CD8-positive, alpha-beta memory T cell (primary cell): ENCODE data around the gene INPP1. TPM values are rescaled to one million over a fixed set of nuclear protein-coding genes. Genes with fewer than 3 reads are reported as not detected.

Experiments used
- CTCF ChIA-PET: fragments of 350-600 bp; sonication (Branson Sonifier 250); formaldehyde crosslinking; loops from one replicate; lab custom pipeline; 2021; ENCODE audit warnings: antibody characterized with exemption; lab: Charles Lee
- POLR2A ChIA-PET: fragments of 350-600 bp; sonication (Branson Sonifier 250); formaldehyde crosslinking; loops from one replicate; lab custom pipeline; 2021; ENCODE audit warnings: antibody characterized with exemption; lab: Charles Lee
- DNase-seq, 5 donors: peaks; one replicate each; pipeline versions ENCODE4 v3.0.0 to v3.0.0-alpha.2; 2020 to 2022; ENCODE audit warnings: mixed read lengths in 1 of 5
- H3K27ac ChIP-seq: one replicate; pipeline ENCODE4 v1.7.0; 2013; ENCODE audit warnings: low read depth, mild to moderate bottlenecking, low read length, moderate library complexity
- H3K27me3 ChIP-seq: 2 replicates; pipeline ENCODE4 v1.7.0; 2013; ENCODE audit warnings: low read length, mild to moderate bottlenecking; ENCODE audit not compliant: insufficient read depth, poor library complexity, severe bottlenecking
- H3K36me3 ChIP-seq: 2 replicates; pipeline ENCODE4 v1.7.0; 2013; ENCODE audit warnings: mild to moderate bottlenecking, low read length, moderate library complexity; ENCODE audit not compliant: insufficient read depth
- H3K4me1 ChIP-seq: 2 replicates; pipeline ENCODE4 v1.7.0; 2013; ENCODE audit warnings: mild to moderate bottlenecking, low read length, moderate library complexity; ENCODE audit not compliant: insufficient read depth
- H3K4me3 ChIP-seq: 2 replicates; pipeline ENCODE4 v1.7.0; 2013; ENCODE audit warnings: mild to moderate bottlenecking, low read length
- H3K9me3 ChIP-seq: 2 replicates; pipeline ENCODE4 v1.7.0; 2013; ENCODE audit warnings: mild to moderate bottlenecking, low read length
- H3K27ac Mint-ChIP-seq, 8 donors: one replicate each; pipeline ENCODE4 v1.8.0; 2020 to 2021; ENCODE audit warnings: mixed read lengths in 8 of 8, mild to moderate bottlenecking in 6 of 8, inconsistent platforms in 3 of 8, moderate library complexity in 3 of 8
- H3K27me3 Mint-ChIP-seq, 2 donors: one replicate each; pipeline ENCODE4 v1.8.0; 2020 to 2021; ENCODE audit warnings: mixed read lengths in 2 of 2, mild to moderate bottlenecking in 1 of 2, moderate library complexity in 1 of 2
- H3K36me3 Mint-ChIP-seq, 3 donors: one replicate each; pipeline ENCODE4 v1.8.0; 2020 to 2021; ENCODE audit warnings: mixed read lengths in 3 of 3, inconsistent platforms in 1 of 3, mild to moderate bottlenecking in 1 of 3
- H3K4me1 Mint-ChIP-seq, 3 donors: one replicate each; pipeline ENCODE4 v1.8.0; 2020 to 2021; ENCODE audit warnings: mixed read lengths in 3 of 3, inconsistent platforms in 1 of 3, mild to moderate bottlenecking in 1 of 3
- H3K4me3 Mint-ChIP-seq, 7 donors: one replicate each; pipeline ENCODE4 v1.8.0; 2020 to 2021; ENCODE audit warnings: mixed read lengths in 7 of 7, mild to moderate bottlenecking in 6 of 7, moderate library complexity in 4 of 7, inconsistent platforms in 2 of 7
- H3K9me3 Mint-ChIP-seq, 5 donors: one replicate each; pipeline ENCODE4 v1.8.0; 2020 to 2022; ENCODE audit warnings: mixed read lengths in 5 of 5, mild to moderate bottlenecking in 3 of 5, moderate library complexity in 2 of 5, inconsistent platforms in 1 of 5
- polyA plus RNA-seq: library from polyadenylated mRNA; unstranded; fragments of 300-500 nt; fragmentation: Illumina TruSeq; gene quantifications from one replicate; pipeline ENCODE4 v1.2.3, GENCODE V29; 2021
- total RNA-seq, 2 experiments: library from RNA; stranded (reverse); gene quantifications; one replicate each; pipeline ENCODE4 v1.2.3, GENCODE V29; 2021

Gene INPP1
- total and polyA plus RNA-seq, 3 experiments from 2014 or later, result 5.5 to 15.9 (median 13.4) TPM

DNA sequence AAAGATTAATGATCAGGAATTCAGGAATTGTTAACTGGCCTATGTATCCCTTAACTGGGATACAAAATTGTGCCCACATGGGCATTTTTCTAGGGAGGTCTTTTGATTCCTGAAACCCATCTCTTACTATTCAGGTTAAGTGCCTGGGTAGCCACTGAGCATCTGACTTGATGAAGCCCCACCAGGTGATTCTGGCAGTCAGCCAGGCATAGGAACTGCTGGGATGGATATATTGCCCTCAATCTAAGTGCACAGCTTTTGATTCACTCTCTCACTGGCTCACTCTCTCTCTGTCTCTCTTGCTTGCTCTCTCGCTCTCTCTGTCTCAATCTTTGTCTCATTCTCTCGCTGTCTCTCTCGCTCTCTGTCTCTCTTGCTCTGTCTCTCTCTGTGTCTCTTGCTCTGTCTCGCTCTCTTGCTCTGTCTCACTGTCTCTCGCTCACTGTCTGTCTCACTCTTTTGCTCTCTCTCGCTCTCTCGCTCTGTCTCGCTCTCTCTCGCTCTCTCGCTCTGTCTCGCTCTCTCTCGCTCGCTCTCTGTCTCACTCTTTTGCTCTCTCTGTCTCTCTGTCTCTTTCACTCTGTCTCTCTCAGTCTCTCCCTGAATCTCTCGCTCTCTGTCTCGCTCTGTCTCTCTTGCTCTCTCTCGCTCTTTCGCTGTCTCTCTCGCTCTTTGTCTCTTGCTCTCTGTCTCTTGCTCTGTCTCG lies 22.3 kb downstream of the INPP1 start:
- Histone ChIP-seq H3K27ac (no peak overlapping the region), H3K4me3 (no peak overlapping the region), H3K27me3 (no peaks in the 10 kb centered on the region), H3K4me1 (peaks cover 10% of the 10 kb centered on the region), H3K9me3 (no peaks in the 10 kb centered on the region), H3K36me3 (no peaks in the 10 kb centered on the region)
- Mint-ChIP-seq H3K4me1 (peaks cover 17 to 27% (median 25%) of the 10 kb centered on the region in 3 donors), H3K9me3 (no peaks in the 10 kb centered on the region), H3K27ac (no peak overlapping the region), H3K4me3 (no peak overlapping the region), H3K27me3 (no peaks in the 10 kb centered on the region), H3K36me3 (peaks cover under 1 to 38% (median 12%) of the 10 kb centered on the region in 3 donors)
- POLR2A ChIA-PET, result interaction anchor here (0.6 kb wide), 1 partner anchor 283 kb away, joined by 3 read pairs; the partner anchor contains the start of gene NAB1
- CTCF ChIA-PET, result no interaction called here
- DNase-seq, result no peak

DNA sequence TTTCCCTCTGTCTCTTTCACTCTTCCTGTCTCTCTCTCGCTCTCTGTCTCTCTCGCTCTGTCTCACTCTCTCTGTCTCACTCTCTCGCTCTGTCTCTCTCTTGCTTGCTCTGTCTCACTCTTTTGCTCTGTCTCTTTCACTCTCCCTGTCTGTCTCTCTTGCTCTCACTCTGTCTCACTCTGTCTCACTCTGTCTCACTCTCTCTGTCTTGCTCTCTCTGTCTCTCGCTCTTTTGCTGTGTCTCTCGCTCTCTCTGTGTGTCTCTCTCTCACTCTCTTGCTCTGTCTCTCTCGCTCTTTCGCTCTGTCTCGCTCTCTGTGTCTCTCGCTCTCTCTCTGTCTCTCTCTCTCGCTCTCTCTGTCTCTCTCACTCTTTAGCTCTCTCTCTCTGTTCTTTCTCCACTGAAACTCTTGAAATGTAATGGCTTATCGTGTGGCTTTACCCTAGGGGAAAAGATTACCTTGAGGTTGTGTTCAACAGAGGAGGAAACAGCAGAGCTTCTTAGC lies 22.9 kb downstream of the INPP1 start:
- ChIA-PET POLR2A (no interaction called here), CTCF (no interaction called here)
- H3K36me3 ChIP-seq, result no peaks in the 10 kb centered on the region
- peaks cover 12 to 21% (median 19%) of the 10 kb centered on the region in 3 donors for H3K4me1 Mint-ChIP-seq
- peaks cover 5% of the 10 kb centered on the region for H3K4me1 ChIP-seq
- no peaks in the 10 kb centered on the region for H3K27me3 Mint-ChIP-seq
- no peak overlapping the region for H3K27ac Mint-ChIP-seq
- H3K27me3 ChIP-seq, result no peaks in the 10 kb centered on the region
- H3K4me3 Mint-ChIP-seq, result no peak overlapping the region
- no peak overlapping the region for H3K27ac ChIP-seq
- peaks cover 4 to 45% (median 14%) of the 10 kb centered on the region in 3 donors for H3K36me3 Mint-ChIP-seq
- no peak overlapping the region for H3K4me3 ChIP-seq
- no peaks in the 10 kb centered on the region for H3K9me3 Mint-ChIP-seq
- no peaks in the 10 kb centered on the region for H3K9me3 ChIP-seq
- DNase-seq, result no peak

- Histone ChIP-seq H3K9me3 (no peaks in the 10 kb centered on the region), H3K27ac (no peak overlapping the region), H3K4me1 (no peaks in the 10 kb centered on the region), H3K4me3 (no peak overlapping the region), H3K36me3 (no peaks in the 10 kb centered on the region), H3K27me3 (no peaks in the 10 kb centered on the region)
- Mint-ChIP-seq H3K4me3 (no peak overlapping the region), H3K36me3 (peaks cover 4 to 44% (median 14%) of the 10 kb centered on the region in 3 donors), H3K4me1 (peaks cover 7 to 18% (median 13%) of the 10 kb centered on the region in 3 donors), H3K27ac (no peak overlapping the region), H3K27me3 (no peaks in the 10 kb centered on the region), H3K9me3 (no peaks in the 10 kb centered on the region)
- POLR2A ChIA-PET, result no interaction called here
- DNase-seq, result no peak
- CTCF ChIA-PET, result interaction anchor here (1.0 kb wide), 1 partner anchor 48 kb away, joined by 4 read pairs; the partner anchor contains the start of gene HIBCH
Observed at GRCh38 chr2:190367091-190367490, 23.7 kb downstream of the INPP1 start.

DNA sequence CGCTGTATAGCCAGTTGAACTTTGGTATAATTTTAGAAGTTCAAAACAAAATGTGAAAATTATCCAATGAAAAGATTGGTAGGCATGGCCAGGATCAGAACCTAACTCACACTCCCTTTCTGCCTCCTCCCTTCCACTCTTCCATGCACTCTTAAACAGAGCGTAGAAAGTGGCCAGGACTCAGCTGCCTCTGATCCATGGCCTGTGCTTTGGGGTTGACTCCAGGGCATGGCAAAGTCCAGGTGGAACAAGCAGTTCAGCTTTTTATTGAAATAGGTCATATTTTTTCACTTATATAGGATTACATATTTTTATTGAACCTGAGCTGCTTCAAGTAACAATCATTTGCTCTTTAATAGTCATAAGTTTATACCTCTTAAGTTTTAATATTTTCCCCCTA lies 26.2 kb downstream of the INPP1 start:
- POLR2A ChIA-PET, result interaction anchor here (0.6 kb wide), 1 partner anchor 1501 kb away, joined by 4 read pairs; no protein-coding TSS in a partner anchor

DNA sequence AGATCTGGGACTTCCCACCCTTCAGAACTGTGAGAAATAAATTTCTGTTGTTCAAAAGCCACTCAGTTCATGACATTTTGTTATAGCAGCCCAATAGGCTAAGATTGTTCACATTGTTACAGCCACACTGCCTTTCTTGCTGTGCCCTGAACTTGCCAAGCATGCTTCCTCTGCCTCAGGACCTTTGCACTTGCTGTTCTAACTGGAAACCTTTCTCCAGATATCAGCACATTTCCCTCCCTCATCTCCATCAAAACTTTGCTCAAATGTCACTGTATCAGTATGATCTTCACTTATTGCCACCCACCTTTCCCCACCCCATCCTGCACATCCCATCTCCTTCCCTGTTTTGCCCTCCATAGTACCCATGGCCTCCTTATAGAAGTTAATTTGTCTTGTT lies 32.7 kb downstream of the INPP1 start:
- Mint-ChIP-seq H3K27ac (no peak overlapping the region), H3K4me1 (peaks cover 0 to 6% (median 0%) of the 10 kb centered on the region in 3 donors), H3K4me3 (no peak overlapping the region), H3K36me3 (peaks cover 0 to 3% (median under 1%) of the 10 kb centered on the region in 3 donors), H3K27me3 (peaks cover 3 to 4% of the 10 kb centered on the region in 2 donors), H3K9me3 (no peaks in the 10 kb centered on the region)
- no peaks in the 10 kb centered on the region for H3K36me3 ChIP-seq
- no peaks in the 10 kb centered on the region for H3K4me1 ChIP-seq
- DNase-seq, result no peak
- no peak overlapping the region for H3K4me3 ChIP-seq
- ChIA-PET POLR2A (no interaction called here), CTCF (interaction anchor here (0.9 to 1.1 kb wide), 2 partner anchors 37 to 304 kb away, joined by 3 read pairs; no protein-coding TSS in a partner anchor)
- no peaks in the 10 kb centered on the region for H3K9me3 ChIP-seq
- no peaks in the 10 kb centered on the region for H3K27me3 ChIP-seq
- no peak overlapping the region for H3K27ac ChIP-seq

More for the DNA sequence above, 26.2 kb downstream of the INPP1 start:
- H3K4me1 Mint-ChIP-seq, result peaks cover 0 to 6% (median 0%) of the 10 kb centered on the region in 3 donors
- no peaks in the 10 kb centered on the region for H3K27me3 Mint-ChIP-seq
- no peaks in the 10 kb centered on the region for H3K36me3 ChIP-seq
- H3K9me3 ChIP-seq, result no peaks in the 10 kb centered on the region
- peaks cover 4 to 40% (median 11%) of the 10 kb centered on the region in 3 donors for H3K36me3 Mint-ChIP-seq
- CTCF ChIA-PET, result no interaction called here
- H3K4me3 ChIP-seq, result no peak overlapping the region
- no peak overlapping the region for H3K27ac ChIP-seq
- H3K27ac Mint-ChIP-seq, result no peak overlapping the region
- H3K9me3 Mint-ChIP-seq, result no peaks in the 10 kb centered on the region
- no peak overlapping the region for H3K4me3 Mint-ChIP-seq
- DNase-seq, result no peak
- no peaks in the 10 kb centered on the region for H3K4me1 ChIP-seq
- no peaks in the 10 kb centered on the region for H3K27me3 ChIP-seq

- CTCF ChIA-PET, result interaction anchor here (0.9 to 1.1 kb wide), 2 partner anchors 36 to 303 kb away, joined by 3 read pairs; no protein-coding TSS in a partner anchor
Observed at GRCh38 chr2:190376591-190377245, 33.3 kb downstream of the INPP1 start.

GRCh38 chr2:190378880-190379237 lies 35.5 kb downstream of the INPP1 start:
- Histone ChIP-seq H3K27ac (no peak overlapping the region), H3K4me3 (no peak overlapping the region), H3K4me1 (no peaks in the 10 kb centered on the region), H3K36me3 (no peaks in the 10 kb centered on the region), H3K27me3 (no peaks in the 10 kb centered on the region), H3K9me3 (no peaks in the 10 kb centered on the region)
- H3K4me1 Mint-ChIP-seq, result peaks cover 0 to 5% (median 0%) of the 10 kb centered on the region in 3 donors
- no peak for DNase-seq
- H3K36me3 Mint-ChIP-seq, result no peaks in the 10 kb centered on the region
- ChIA-PET POLR2A (no interaction called here), CTCF (no interaction called here)
- H3K27ac Mint-ChIP-seq, result no peak overlapping the region
- no peaks in the 10 kb centered on the region for H3K9me3 Mint-ChIP-seq
- peaks cover 3 to 4% of the 10 kb centered on the region in 2 donors for H3K27me3 Mint-ChIP-seq
- H3K4me3 Mint-ChIP-seq, result no peak overlapping the region

More at GRCh38 chr2:190376591-190377245, 33.3 kb downstream of the INPP1 start:
- H3K4me3 ChIP-seq, result no peak overlapping the region
- Mint-ChIP-seq H3K36me3 (no peaks in the 10 kb centered on the region), H3K9me3 (no peaks in the 10 kb centered on the region), H3K27ac (no peak overlapping the region), H3K27me3 (peaks cover 3 to 4% of the 10 kb centered on the region in 2 donors), H3K4me1 (peaks cover 0 to 6% (median 0%) of the 10 kb centered on the region in 3 donors), H3K4me3 (no peak overlapping the region)
- H3K36me3 ChIP-seq, result no peaks in the 10 kb centered on the region
- no peaks in the 10 kb centered on the region for H3K4me1 ChIP-seq
- no peak for DNase-seq
- no peaks in the 10 kb centered on the region for H3K27me3 ChIP-seq
- H3K9me3 ChIP-seq, result no peaks in the 10 kb centered on the region
- no peak overlapping the region for H3K27ac ChIP-seq
- POLR2A ChIA-PET, result no interaction called here
